Endothelial cell of umbilical vein (primary cell): ENCODE measurements around the gene PLEKHA6. TPM values are rescaled to one million over a fixed set of nuclear protein-coding genes. Genes with fewer than 3 reads are reported as not detected.

Experiments
- BruUV-seq: library from RNA; stranded (reverse); fragments of 400-500 nt; replicated peaks from 2 replicates; lab custom pipeline; 2021; lab: Mats Ljungman, UMichigan
- CTCF ChIA-PET: fragments of 300-600, 350-600 bp; sonication (Branson Sonifier 250); formaldehyde crosslinking; loops from one replicate; lab custom pipeline; 2021; ENCODE audit warnings: antibody characterized with exemption, inconsistent platforms; lab: Charles Lee
- POLR2A ChIA-PET: fragments of 300-600, 350-600 bp; sonication (Branson Sonifier 250); formaldehyde crosslinking; loops from one replicate; lab custom pipeline; 2021; ENCODE audit warnings: antibody characterized with exemption, inconsistent platforms; lab: Charles Lee
- DNase-seq: peaks from one replicate; pipeline ENCODE4 v3.0.0-alpha.2; 2011; ENCODE audit warnings: low read depth, low spot score
- FAIRE-seq: peaks from 2 replicates; lab custom pipeline; 2011; peaks lifted over from hg19 to GRCh38; lab: Jason Lieb, UNC
- H2AFZ ChIP-seq: 2 replicates; pipeline ENCODE4 v1.6.0; 2012; ENCODE audit warnings: low read depth, low read length, control low read depth, inconsistent platforms
- H3K27ac ChIP-seq: 2 replicates; pipeline ENCODE4 v1.5.1; 2011; ENCODE audit warnings: low read depth, mild to moderate bottlenecking, control low read depth, low read length, moderate library complexity; ENCODE audit not compliant: insufficient read depth
- H3K27me3 ChIP-seq, 2 experiments: 2 replicates each; pipeline versions ENCODE4 v1.6.0 to v1.6.1; 2011; ENCODE audit warnings: low read length in 2 of 2, mixed read lengths in 1 of 2; ENCODE audit not compliant: control insufficient read depth in 2 of 2, insufficient read depth in 2 of 2
- H3K36me3 ChIP-seq, 2 experiments: 2 replicates in 1 of 2; 3 replicates in 1 of 2; pipeline ENCODE4 v1.5.1; 2011; ENCODE audit warnings: low read length in 2 of 2, mild to moderate bottlenecking in 1 of 2, moderate library complexity in 1 of 2; ENCODE audit not compliant: control insufficient read depth in 2 of 2, insufficient read depth in 2 of 2; ENCODE audit errors: extremely low read depth in 1 of 2
- H3K4me1 ChIP-seq: 3 replicates; pipeline ENCODE4 v1.5.1; 2011; ENCODE audit warnings: mild to moderate bottlenecking, low read length; ENCODE audit not compliant: control insufficient read depth, insufficient read depth; ENCODE audit errors: extremely low read depth
- H3K4me2 ChIP-seq: 2 replicates; pipeline ENCODE4 v1.6.1; 2011; ENCODE audit warnings: low read length, control low read depth, mixed read lengths; ENCODE audit not compliant: insufficient read depth
- H3K4me3 ChIP-seq, 3 experiments: fragments of 200-600 bp in 1 of 3; sonication (generic), shearing (Covaris generic) in 1 of 3; replicated peaks in 1 of 3; 2 replicates each; pipeline ENCODE4 v1.5.1; 2011 to 2016; ENCODE audit warnings: control low read depth in 3 of 3, low read length in 3 of 3, mild to moderate bottlenecking in 2 of 3, inconsistent platforms in 1 of 3, low read depth in 1 of 3, moderate library complexity in 1 of 3; ENCODE audit not compliant: insufficient read depth in 1 of 3
- H3K79me2 ChIP-seq: 2 replicates; pipeline ENCODE4 v1.6.0; 2012; ENCODE audit warnings: low read length, inconsistent platforms; ENCODE audit not compliant: control insufficient read depth, insufficient read depth
- H3K9ac ChIP-seq: replicated peaks from 2 replicates; pipeline ENCODE3; 2011; ENCODE audit warnings: low read length, control low read depth; ENCODE audit not compliant: insufficient read depth; ENCODE audit errors: extremely low read depth
- H3K9me1 ChIP-seq: replicated peaks from 3 replicates; pipeline ENCODE4 v1.6.0; 2011; ENCODE audit warnings: mild to moderate bottlenecking, low read length; ENCODE audit not compliant: control insufficient read depth, insufficient read depth; ENCODE audit errors: extremely low read depth
- H3K9me3 ChIP-seq: replicated peaks from 2 replicates; pipeline ENCODE4 v1.5.1; 2012; ENCODE audit warnings: low read length, inconsistent platforms; ENCODE audit not compliant: control insufficient read depth, insufficient read depth
- H4K20me1 ChIP-seq: replicated peaks from 2 replicates; pipeline ENCODE3; 2011; ENCODE audit warnings: mild to moderate bottlenecking, low read length; ENCODE audit not compliant: control insufficient read depth, insufficient read depth; ENCODE audit errors: extremely low read depth
- EZH2 ChIP-seq: IDR thresholded peaks from 2 replicates; pipeline ENCODE4 v1.6.1; 2012; ENCODE audit warnings: borderline replicate concordance, low read depth, mild to moderate bottlenecking, moderate library complexity, low read length, inconsistent platforms; ENCODE audit not compliant: severe bottlenecking
- JUN ChIP-seq: IDR thresholded peaks from 2 replicates; pipeline ENCODE4 v1.6.1; 2011; ENCODE audit warnings: borderline replicate concordance, low read depth; ENCODE audit not compliant: insufficient read length, insufficient read depth
- POLR2A ChIP-seq: IDR thresholded peaks from 2 replicates; pipeline ENCODE4 v1.6.1; 2012; ENCODE audit warnings: low read depth, mild to moderate bottlenecking, control low read depth, low read length
- POLR2AphosphoS5 ChIP-seq: IDR thresholded peaks from 2 replicates; pipeline ENCODE4 v1.6.1; 2012; ENCODE audit warnings: low read depth, mild to moderate bottlenecking, control low read depth, low read length, moderate library complexity; ENCODE audit not compliant: insufficient read depth
- dilution Hi-C: fragments of 300-500 bp; cut with MboI; formaldehyde crosslinking; loops from one replicate; pipeline ENCODE4 v1.15.0; 2019; ENCODE audit warnings: low sequenced_read_pairs; ENCODE audit not compliant: extremely low pct_ligation_motif_present
- intact Hi-C: fragments of 100-400 bp; cut with micrococcal nuclease; formaldehyde crosslinking; loops from one replicate; pipeline ENCODE4 v1.10.0; 2022
- polyA plus RNA-seq, 4 experiments: library from polyadenylated mRNA; depleted of rRNA in 3 of 4; stranded (reverse) in 3 of 4; unstranded in 1 of 4; fragments of >200 nt; gene quantifications; 2 replicates each; pipeline versions ENCODE4 v1.2.1 to v1.2.3, GENCODE V29; 2011 to 2012; ENCODE audit warnings: missing spikeins in 1 of 4
- total RNA-seq: library from RNA; stranded (reverse); gene quantifications from 2 replicates; pipeline ENCODE4 v1.2.3, GENCODE V29; 2021
- TF ChIP-seq, protein P1 (sequence below), 2 donors: IDR thresholded peaks; 1 replicate in 1 of 2; 2 replicates in 1 of 2; pipeline ENCODE4 v1.5.1; 2011; ENCODE audit warnings: low read length in 2 of 2, mild to moderate bottlenecking in 2 of 2, moderate library complexity in 2 of 2, control low read depth in 1 of 2, inconsistent platforms in 1 of 2, low read depth in 1 of 2; ENCODE audit not compliant: insufficient read depth in 1 of 2; ENCODE audit errors: extremely low read depth in 1 of 2

PLEKHA6 gene
- total and polyA plus RNA-seq, 2 donors (not counting 3 experiments of a cell fraction or from before 2014, with no cell fraction given), result 2.1 to 15.0 TPM

DNA sequence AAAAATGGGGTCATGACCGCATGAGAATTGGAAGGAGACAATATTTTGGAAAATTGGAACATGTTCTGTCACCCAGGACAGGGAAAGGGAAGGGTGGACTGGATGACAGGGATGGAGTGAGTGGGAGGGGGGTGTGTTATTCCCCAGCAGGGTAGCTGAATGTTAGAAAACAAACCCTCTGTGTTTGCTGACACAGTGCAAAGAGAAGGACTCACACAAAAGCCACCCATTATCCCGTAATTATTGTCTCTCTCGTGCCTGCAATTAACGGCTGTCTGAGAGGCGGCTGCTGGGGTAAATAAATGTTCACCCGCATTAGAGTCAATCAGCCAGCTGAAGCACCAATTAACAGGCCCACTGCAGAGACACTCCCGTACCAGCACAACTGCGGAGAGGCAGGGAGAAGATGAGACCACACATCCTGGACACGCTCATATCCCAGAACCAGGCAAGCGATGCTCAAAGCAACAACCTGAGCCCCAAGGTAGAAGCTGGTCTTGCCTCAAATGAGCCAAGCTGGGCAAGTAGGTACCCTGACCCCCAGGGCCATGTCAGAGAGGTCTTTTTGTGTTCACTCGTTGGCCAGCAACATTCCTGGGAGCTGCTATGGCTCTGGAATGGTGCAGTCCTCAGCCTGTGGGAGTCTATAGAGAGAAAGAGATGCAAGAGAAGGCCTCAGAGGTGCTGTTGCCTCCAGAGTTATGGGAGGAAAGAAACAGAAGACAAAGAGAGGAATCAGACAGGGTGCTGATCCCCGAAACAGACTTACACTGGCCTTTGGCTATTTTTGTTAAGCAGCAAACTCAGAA, 19.4 kb downstream of the PLEKHA6 start:
- Histone ChIP-seq H4K20me1 (no peaks in the 10 kb centered on the region), H3K9me1 (no peaks in the 10 kb centered on the region), H3K4me2 (no peak overlapping the region), H3K4me1 (peaks cover 16% of the 10 kb centered on the region), H3K27ac (no peak overlapping the region), H3K27me3 (no peaks in the 10 kb centered on the region), H3K9me3 (no peaks in the 10 kb centered on the region), H3K79me2 (no peaks in the 10 kb centered on the region), H2AFZ (no peak overlapping the region), H3K4me3 (no peak overlapping the region), H3K36me3 (no peaks in the 10 kb centered on the region), H3K9ac (no peak overlapping the region)
- TF ChIP-seq POLR2A (no peak), POLR2AphosphoS5 (no peak), JUN (no peak), EZH2 (no peak)
- TF ChIP-seq, protein P1, sequence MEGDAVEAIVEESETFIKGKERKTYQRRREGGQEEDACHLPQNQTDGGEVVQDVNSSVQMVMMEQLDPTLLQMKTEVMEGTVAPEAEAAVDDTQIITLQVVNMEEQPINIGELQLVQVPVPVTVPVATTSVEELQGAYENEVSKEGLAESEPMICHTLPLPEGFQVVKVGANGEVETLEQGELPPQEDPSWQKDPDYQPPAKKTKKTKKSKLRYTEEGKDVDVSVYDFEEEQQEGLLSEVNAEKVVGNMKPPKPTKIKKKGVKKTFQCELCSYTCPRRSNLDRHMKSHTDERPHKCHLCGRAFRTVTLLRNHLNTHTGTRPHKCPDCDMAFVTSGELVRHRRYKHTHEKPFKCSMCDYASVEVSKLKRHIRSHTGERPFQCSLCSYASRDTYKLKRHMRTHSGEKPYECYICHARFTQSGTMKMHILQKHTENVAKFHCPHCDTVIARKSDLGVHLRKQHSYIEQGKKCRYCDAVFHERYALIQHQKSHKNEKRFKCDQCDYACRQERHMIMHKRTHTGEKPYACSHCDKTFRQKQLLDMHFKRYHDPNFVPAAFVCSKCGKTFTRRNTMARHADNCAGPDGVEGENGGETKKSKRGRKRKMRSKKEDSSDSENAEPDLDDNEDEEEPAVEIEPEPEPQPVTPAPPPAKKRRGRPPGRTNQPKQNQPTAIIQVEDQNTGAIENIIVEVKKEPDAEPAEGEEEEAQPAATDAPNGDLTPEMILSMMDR (IDR thresholded peaks at IDR 0.05; ENCODE audit: extremely low read depth in 1 of 2, insufficient read depth in 1 of 2, low read depth in 1 of 2, low read length in 2 of 2), result no peak
- intact Hi-C loops (no loop called here), dilution Hi-C loops (loop anchor here (25.0 kb wide), 1 partner anchor 178 kb away; the partner anchor contains the start of genes ETNK2 and REN)
- BruUV-seq, result no TSS peak
- FAIRE-seq, result no peak
- CTCF ChIA-PET, result interaction anchor here (1.1 to 2.4 kb wide), 3 partner anchors 11 to 82 kb away, joined by 3 to 14 read pairs (median 3); no protein-coding TSS in a partner anchor
- no peak for DNase-seq
- POLR2A ChIA-PET, result no interaction called here
